Endothelial cell (in vitro differentiated cells): Measurements from ENCODE around the gene SAPCD1. TPM values are rescaled to one million over a fixed set of nuclear protein-coding genes. Genes with fewer than 3 reads are reported as not detected.

Experiments used
- DNase-seq: peaks from one replicate; pipeline ENCODE4 v3.0.0; 2021; ENCODE audit warnings: low spot score
- H3K27ac Mint-ChIP-seq: one replicate; pipeline ENCODE4 v1.8.0; 2021; ENCODE audit warnings: mixed read lengths, inconsistent platforms; ENCODE audit not compliant: unreplicated experiment
- H3K27me3 Mint-ChIP-seq: one replicate; pipeline ENCODE4 v1.8.0; 2021; ENCODE audit warnings: mild to moderate bottlenecking, moderate library complexity, mixed read lengths, inconsistent platforms; ENCODE audit not compliant: unreplicated experiment
- H3K36me3 Mint-ChIP-seq: one replicate; pipeline ENCODE4 v1.8.0; 2021; ENCODE audit warnings: mild to moderate bottlenecking, low read depth, mixed read lengths, inconsistent platforms; ENCODE audit not compliant: unreplicated experiment
- H3K4me1 Mint-ChIP-seq: one replicate; pipeline ENCODE4 v1.8.0; 2021; ENCODE audit warnings: mild to moderate bottlenecking, mixed read lengths, inconsistent platforms; ENCODE audit not compliant: unreplicated experiment
- H3K4me3 Mint-ChIP-seq: one replicate; pipeline ENCODE4 v1.8.0; 2021; ENCODE audit warnings: mild to moderate bottlenecking, mixed read lengths, inconsistent platforms; ENCODE audit not compliant: unreplicated experiment
- H3K9me3 Mint-ChIP-seq: one replicate; pipeline ENCODE4 v1.8.0; 2021; ENCODE audit warnings: mixed read lengths, inconsistent platforms; ENCODE audit not compliant: unreplicated experiment
- total RNA-seq: library from RNA; stranded (reverse); fragmentation: NEBNext Ultra II Directional; extraction: Animal tissue kit (Norgen Biotek cat#: 25700); gene quantifications from one replicate; pipeline ENCODE4 v1.2.1, GENCODE V29; 2021; ENCODE audit not compliant: unreplicated experiment
- TF ChIP-seq, protein P1 (sequence below): fragments of 200-600 bp; sonication (generic); IDR thresholded peaks from one replicate; pipeline ENCODE4 v1.5.0; 2021; ENCODE audit warnings: antibody characterized with exemption; ENCODE audit not compliant: unreplicated experiment

SAPCD1 gene
- total RNA-seq, 1 donor from 2014 or later, result 2.4 TPM

DNA sequence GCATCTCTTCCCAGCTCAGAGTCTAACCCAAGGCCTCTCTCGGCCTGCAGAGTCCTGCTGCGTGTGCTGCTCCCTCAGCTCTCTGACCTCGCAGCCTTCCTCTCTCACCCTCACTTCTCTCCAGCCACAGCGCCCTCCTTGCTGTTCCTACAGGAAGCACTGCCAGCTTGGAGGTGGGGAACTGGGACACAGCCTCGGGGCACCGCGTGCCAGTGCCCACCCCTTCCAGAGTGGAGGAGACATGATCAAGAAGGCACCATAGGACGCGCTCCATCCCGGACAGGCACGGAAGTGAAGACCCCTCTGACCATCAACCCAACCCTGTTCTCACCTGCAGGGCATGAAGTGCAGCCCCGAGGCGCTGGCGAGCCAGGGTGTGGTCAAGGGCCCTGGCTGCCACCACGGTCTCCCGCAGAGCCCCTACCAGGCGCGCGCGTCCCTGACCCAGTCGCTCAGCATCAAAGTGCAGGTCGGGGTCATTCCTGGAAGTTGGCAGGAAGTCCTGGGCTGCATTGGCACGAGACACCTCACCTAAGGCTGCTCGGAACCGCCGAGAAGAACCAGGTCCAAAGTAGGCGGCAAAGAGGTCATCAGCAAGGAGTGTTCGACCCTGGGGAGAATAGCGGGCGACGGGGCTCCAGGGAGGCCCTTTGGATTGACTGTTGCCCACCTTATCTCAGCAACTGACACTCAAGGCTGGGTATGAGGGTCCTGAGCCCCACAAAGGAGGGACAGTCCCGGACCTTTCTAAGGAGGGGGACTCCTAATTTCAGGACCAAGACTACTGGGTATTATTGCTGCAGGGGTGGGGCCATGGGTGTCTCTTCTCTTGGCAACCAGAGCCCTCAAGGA is 13.4 kb downstream of the SAPCD1 start:
- no peak overlapping the region for H3K27ac Mint-ChIP-seq
- no peaks in the 10 kb centered on the region for H3K36me3 Mint-ChIP-seq
- no peaks in the 10 kb centered on the region for H3K4me1 Mint-ChIP-seq
- DNase-seq, result no peak
- H3K9me3 Mint-ChIP-seq, result no peaks in the 10 kb centered on the region
- H3K4me3 Mint-ChIP-seq, result no peak overlapping the region
- TF ChIP-seq, protein P1, sequence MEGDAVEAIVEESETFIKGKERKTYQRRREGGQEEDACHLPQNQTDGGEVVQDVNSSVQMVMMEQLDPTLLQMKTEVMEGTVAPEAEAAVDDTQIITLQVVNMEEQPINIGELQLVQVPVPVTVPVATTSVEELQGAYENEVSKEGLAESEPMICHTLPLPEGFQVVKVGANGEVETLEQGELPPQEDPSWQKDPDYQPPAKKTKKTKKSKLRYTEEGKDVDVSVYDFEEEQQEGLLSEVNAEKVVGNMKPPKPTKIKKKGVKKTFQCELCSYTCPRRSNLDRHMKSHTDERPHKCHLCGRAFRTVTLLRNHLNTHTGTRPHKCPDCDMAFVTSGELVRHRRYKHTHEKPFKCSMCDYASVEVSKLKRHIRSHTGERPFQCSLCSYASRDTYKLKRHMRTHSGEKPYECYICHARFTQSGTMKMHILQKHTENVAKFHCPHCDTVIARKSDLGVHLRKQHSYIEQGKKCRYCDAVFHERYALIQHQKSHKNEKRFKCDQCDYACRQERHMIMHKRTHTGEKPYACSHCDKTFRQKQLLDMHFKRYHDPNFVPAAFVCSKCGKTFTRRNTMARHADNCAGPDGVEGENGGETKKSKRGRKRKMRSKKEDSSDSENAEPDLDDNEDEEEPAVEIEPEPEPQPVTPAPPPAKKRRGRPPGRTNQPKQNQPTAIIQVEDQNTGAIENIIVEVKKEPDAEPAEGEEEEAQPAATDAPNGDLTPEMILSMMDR, result no peak
- peaks cover 4% of the 10 kb centered on the region for H3K27me3 Mint-ChIP-seq

DNA sequence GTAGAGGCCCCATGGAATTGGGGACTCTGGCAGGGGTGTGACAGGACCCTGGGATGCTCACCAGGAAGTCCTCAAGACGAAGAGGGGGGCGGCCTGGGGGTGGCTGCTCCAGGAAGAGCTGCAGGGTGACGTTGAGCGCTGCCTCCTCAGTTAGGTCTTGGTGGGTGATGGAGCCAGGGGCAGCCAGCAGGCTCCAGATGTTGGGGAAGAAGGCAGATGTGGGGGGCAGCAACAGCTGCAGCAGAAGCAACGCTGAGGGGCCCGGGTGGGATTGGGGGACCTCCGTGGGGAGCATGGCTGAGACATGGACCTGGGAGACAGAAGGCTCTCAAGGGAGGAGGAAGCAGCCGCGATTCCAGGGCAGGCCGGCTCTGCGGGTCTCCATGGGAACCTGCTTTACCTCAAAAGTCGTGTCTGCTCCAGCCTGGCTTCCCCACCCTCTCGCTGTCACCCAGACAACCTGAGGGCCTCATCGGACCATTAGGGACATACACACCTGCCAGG is 14.1 kb downstream of the SAPCD1 start:
- H3K4me3 Mint-ChIP-seq, result no peak overlapping the region
- H3K27ac Mint-ChIP-seq, result no peak overlapping the region
- TF ChIP-seq, protein P1, result no peak
- H3K36me3 Mint-ChIP-seq, result no peaks in the 10 kb centered on the region
- H3K4me1 Mint-ChIP-seq, result no peaks in the 10 kb centered on the region
- peaks cover 2% of the 10 kb centered on the region for H3K27me3 Mint-ChIP-seq
- DNase-seq, result no peak
- H3K9me3 Mint-ChIP-seq, result no peaks in the 10 kb centered on the region

DNA sequence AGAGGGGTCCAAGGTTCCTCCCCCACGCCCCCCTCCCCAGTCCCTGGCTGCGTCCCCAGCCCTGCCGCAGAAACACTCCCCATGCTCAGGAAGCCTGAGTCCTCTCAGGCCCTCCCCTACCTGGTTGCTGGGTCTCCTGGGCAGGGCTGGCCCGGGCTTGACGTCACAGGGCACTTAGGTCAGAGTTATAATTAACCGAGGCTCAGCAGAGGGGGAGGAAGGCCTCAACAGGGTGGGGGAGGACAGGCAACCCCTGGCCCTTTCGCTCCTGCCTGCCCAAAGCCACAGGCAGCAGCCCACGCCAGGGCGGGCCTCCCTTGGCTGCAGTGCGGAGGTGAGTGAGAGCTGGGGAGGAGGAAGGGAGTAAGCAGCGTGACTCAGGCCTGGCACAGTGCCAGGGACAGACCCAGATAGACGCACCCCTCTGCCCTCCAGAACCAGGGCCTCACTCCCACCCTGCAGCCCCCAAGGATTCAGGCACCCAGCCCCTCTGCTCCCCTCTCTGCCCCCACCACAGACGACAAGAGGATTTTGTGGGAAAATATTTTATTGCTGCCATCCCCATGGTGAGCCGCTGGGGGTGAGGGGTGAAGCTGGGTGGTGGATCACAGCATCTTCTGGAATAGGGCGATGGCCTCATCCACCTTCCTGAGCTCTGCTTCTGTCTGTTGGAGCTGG is 14.7 kb downstream of the SAPCD1 start, which contains the start of gene VWA7:
VWA7 (minus strand) TSS at position 340 of the 678 bp plus-strand sequence. CDS start 549 bp downstream, outside the sequence.
- no peaks in the 10 kb centered on the region for H3K9me3 Mint-ChIP-seq
- no peak within 1 kb of the TSS for H3K27ac Mint-ChIP-seq
- no peak for DNase-seq
- no peaks in the 10 kb centered on the region for H3K36me3 Mint-ChIP-seq
- no peak within 1 kb of the TSS for H3K4me3 Mint-ChIP-seq
- H3K27me3 Mint-ChIP-seq, result peaks cover 2% of the 10 kb centered on the region
- H3K4me1 Mint-ChIP-seq, result no peaks in the 10 kb centered on the region
- TF ChIP-seq, protein P1, result no peak

DNA sequence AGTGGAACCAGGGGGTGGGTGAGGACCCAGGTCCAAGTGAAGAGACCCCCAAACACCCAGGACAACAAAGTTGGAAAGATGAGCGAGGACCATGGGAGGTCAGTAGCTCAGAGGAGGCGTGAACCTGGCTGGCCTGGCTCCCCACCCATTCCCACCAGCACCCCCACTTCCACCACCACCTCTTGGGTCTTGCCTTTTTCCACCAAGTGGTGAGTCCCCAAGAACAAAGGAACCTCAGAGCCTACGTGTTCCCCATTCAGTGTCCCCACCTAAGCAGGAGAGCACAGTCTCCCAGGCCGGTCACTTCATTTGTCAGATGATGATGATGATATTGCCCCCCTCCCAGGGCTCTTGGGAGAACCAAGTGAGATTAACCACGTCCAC is 15.2 kb downstream of the SAPCD1 start:
- Mint-ChIP-seq H3K36me3 (peaks cover 1% of the 10 kb centered on the region), H3K27me3 (peaks cover 2% of the 10 kb centered on the region), H3K9me3 (no peaks in the 10 kb centered on the region), H3K4me1 (no peaks in the 10 kb centered on the region), H3K4me3 (no peak overlapping the region), H3K27ac (no peak overlapping the region)
- no peak for DNase-seq
- TF ChIP-seq, protein P1, result no peak
